ENCODE data around the gene BANF2.

- TF ChIP-seq, protein P1, sequence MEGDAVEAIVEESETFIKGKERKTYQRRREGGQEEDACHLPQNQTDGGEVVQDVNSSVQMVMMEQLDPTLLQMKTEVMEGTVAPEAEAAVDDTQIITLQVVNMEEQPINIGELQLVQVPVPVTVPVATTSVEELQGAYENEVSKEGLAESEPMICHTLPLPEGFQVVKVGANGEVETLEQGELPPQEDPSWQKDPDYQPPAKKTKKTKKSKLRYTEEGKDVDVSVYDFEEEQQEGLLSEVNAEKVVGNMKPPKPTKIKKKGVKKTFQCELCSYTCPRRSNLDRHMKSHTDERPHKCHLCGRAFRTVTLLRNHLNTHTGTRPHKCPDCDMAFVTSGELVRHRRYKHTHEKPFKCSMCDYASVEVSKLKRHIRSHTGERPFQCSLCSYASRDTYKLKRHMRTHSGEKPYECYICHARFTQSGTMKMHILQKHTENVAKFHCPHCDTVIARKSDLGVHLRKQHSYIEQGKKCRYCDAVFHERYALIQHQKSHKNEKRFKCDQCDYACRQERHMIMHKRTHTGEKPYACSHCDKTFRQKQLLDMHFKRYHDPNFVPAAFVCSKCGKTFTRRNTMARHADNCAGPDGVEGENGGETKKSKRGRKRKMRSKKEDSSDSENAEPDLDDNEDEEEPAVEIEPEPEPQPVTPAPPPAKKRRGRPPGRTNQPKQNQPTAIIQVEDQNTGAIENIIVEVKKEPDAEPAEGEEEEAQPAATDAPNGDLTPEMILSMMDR (IDR thresholded peaks at IDR 0.05; ENCODE audit: low read depth, low read length): no peak
- no peak for TF ChIP-seq POLR2A (IDR thresholded peaks at IDR 0.05; ENCODE audit: extremely low read depth, insufficient read length)
Observed at GRCh38 chr20:17716331-17716730, 16.6 kb downstream of the BANF2 start.
